GM21576 (cell line): Measurements from ENCODE around the gene TPCN1.

ENCODE experiments used
- ATAC-seq: cut with Tn5 transposase; IDR thresholded peaks from one replicate; pipeline ENCODE4 v1.9.1; 2021; ENCODE audit warnings: mild to moderate bottlenecking, moderate library complexity; ENCODE audit not compliant: unreplicated experiment

The TPCN1 gene

GRCh38 chr12:113222730-113223531 lies 1.7 kb downstream of the TPCN1 start:
- no peak for ATAC-seq

GRCh38 chr12:113224955-113225354 lies 3.7 kb downstream of the TPCN1 start:
- no peak for ATAC-seq

- ATAC-seq: no peak
These were observed 5.7 kb downstream of the TPCN1 start for GRCh38 chr12:113226696-113227568.

GRCh38 chr12:113227686-113228391 lies 6.6 kb downstream of the TPCN1 start:
- ATAC-seq: no peak

- ATAC-seq: no peak
These were observed 7.2 kb downstream of the TPCN1 start for GRCh38 chr12:113228394-113229028.

GRCh38 chr12:113230315-113231234 lies 9.3 kb downstream of the TPCN1 start:
- no peak for ATAC-seq

- ATAC-seq: no peak
These were observed 10.2 kb downstream of the TPCN1 start for GRCh38 chr12:113231235-113232088.

GRCh38 chr12:113232089-113232839 lies 11.0 kb downstream of the TPCN1 start:
- no peak for ATAC-seq

GRCh38 chr12:113232840-113233585 lies 11.7 kb downstream of the TPCN1 start:
- ATAC-seq: peak; percentile 62

- ATAC-seq: no peak
These were observed 12.7 kb downstream of the TPCN1 start for GRCh38 chr12:113233967-113234366.

- no peak for ATAC-seq
These were observed 13.2 kb downstream of the TPCN1 start for GRCh38 chr12:113234483-113234882.

- no peak for ATAC-seq
These were observed 14.7 kb downstream of the TPCN1 start for GRCh38 chr12:113235976-113236375.

- ATAC-seq: no peak
These were observed 15.5 kb downstream of the TPCN1 start for GRCh38 chr12:113236539-113237399.

- no peak for ATAC-seq
These were observed 16.5 kb downstream of the TPCN1 start for GRCh38 chr12:113237748-113238147.

GRCh38 chr12:113238309-113238708 lies 17.0 kb downstream of the TPCN1 start:
- ATAC-seq: no peak

- no peak for ATAC-seq
These were observed 18.1 kb downstream of the TPCN1 start for GRCh38 chr12:113239288-113239771.
